GM12878 (cell line): ENCODE data around the gene EBP. TPM values are rescaled to one million over a fixed set of nuclear protein-coding genes. Genes with fewer than 3 reads are reported as not detected.
A peak's percentile ranks its signal among the peaks of the same experiment; 100 is the strongest.

Source experiments
- CEBPB ChIP-seq, 2 experiments: fragments of 150-350 bp in 1 of 2; IDR thresholded peaks; 2 replicates each; pipeline ENCODE4 v1.6.1; 2012 to 2014; ENCODE audit warnings: low read depth in 2 of 2, low read length in 2 of 2, borderline replicate concordance in 1 of 2, inconsistent platforms in 1 of 2
- HDAC2 ChIP-seq: fragments of 200-600 bp; sonication (generic); IDR thresholded peaks from 2 replicates; pipeline ENCODE4 v1.6.1; 2017
- MLLT1 ChIP-seq: fragments of 450-650 bp; IDR thresholded peaks from 2 replicates; pipeline ENCODE4 v1.6.1; 2016; ENCODE audit warnings: mild to moderate bottlenecking
- MTA3 ChIP-seq: IDR thresholded peaks from 2 replicates; pipeline ENCODE4 v1.6.1; 2012; ENCODE audit warnings: low read length, inconsistent platforms, borderline replicate concordance
- MYC ChIP-seq: IDR thresholded peaks from 2 replicates; pipeline ENCODE4 v1.6.1; 2011; ENCODE audit warnings: mild to moderate bottlenecking, low read length, moderate library complexity, inconsistent platforms; ENCODE audit not compliant: insufficient read depth, insufficient replicate concordance, insufficient read length, severe bottlenecking
- NFYB ChIP-seq: IDR thresholded peaks from 2 replicates; pipeline ENCODE4 v1.6.1; 2011; ENCODE audit warnings: low read depth, mild to moderate bottlenecking, low read length, improper control_type of control experiment, moderate library complexity; ENCODE audit not compliant: insufficient read depth
- NR2C2 ChIP-seq: IDR thresholded peaks from 2 replicates; pipeline ENCODE4 v1.6.1; 2011; ENCODE audit warnings: borderline replicate concordance, low read depth; ENCODE audit not compliant: control insufficient read depth, insufficient read length
- PML ChIP-seq: IDR thresholded peaks from 2 replicates; pipeline ENCODE4 v1.6.1; 2012; ENCODE audit warnings: low read length, inconsistent platforms
- RAD51 ChIP-seq: fragments of 450-650 bp; IDR thresholded peaks from 2 replicates; pipeline ENCODE4 v1.6.1; 2016; ENCODE audit warnings: moderate library complexity, mild to moderate bottlenecking, inconsistent platforms
- RELB ChIP-seq: fragments of 450-650 bp; IDR thresholded peaks from 2 replicates; pipeline ENCODE4 v1.6.1; 2017; ENCODE audit warnings: low read depth, mild to moderate bottlenecking, moderate library complexity
- SMAD5 ChIP-seq: IDR thresholded peaks from 2 replicates; pipeline ENCODE4 v1.6.1; 2016; ENCODE audit warnings: antibody characterized with exemption, low read depth
- USF2 ChIP-seq: IDR thresholded peaks from 2 replicates; pipeline ENCODE4 v1.6.1; 2011; ENCODE audit warnings: low read depth, low read length, improper control_type of control experiment, borderline replicate concordance
- YY1 ChIP-seq: IDR thresholded peaks from 2 replicates; pipeline ENCODE4 v1.6.1; 2011; ENCODE audit warnings: low read depth, mild to moderate bottlenecking, low read length
- ZBED1 ChIP-seq: IDR thresholded peaks from 2 replicates; pipeline ENCODE4 v1.6.1; 2016; ENCODE audit warnings: borderline replicate concordance
- polyA plus RNA-seq, 11 experiments: library from polyadenylated mRNA; depleted of rRNA in 4 of 11; unstranded in 6 of 11; stranded (reverse) in 5 of 11; fragments of >200 nt; fragmentation: Nextera tagmentation in 4 of 11; fragmentation: Illumina TruSeq in 1 of 11; extraction: Ambion mirVana in 4 of 11; extraction: Trizol in 1 of 11; gene quantifications; 1 replicate in 1 of 11; 2 replicates in 10 of 11; pipeline versions ENCODE4 v1.2.1 to v1.2.3, GENCODE V29; 2011 to 2016; ENCODE audit warnings: inconsistent platforms in 2 of 11, missing spikeins in 2 of 11, low read depth in 1 of 11
- total RNA-seq, 4 experiments: library from RNA; depleted of rRNA in 3 of 4; stranded (reverse); fragments of >200 nt in 3 of 4; fragmentation: Illumina TruSeq in 1 of 4; extraction: Trizol in 1 of 4; gene quantifications; 2 replicates each; pipeline versions ENCODE4 v1.2.1 to v1.2.3, GENCODE V29; 2013 to 2021
- TF ChIP-seq, protein P1 (sequence below): IDR thresholded peaks from 2 replicates; pipeline ENCODE4 v1.6.1; 2011; ENCODE audit warnings: mild to moderate bottlenecking, low read depth, low read length, moderate library complexity; ENCODE audit not compliant: insufficient replicate concordance
- TF ChIP-seq, protein P2 (sequence below): fragments of 450-650 bp; IDR thresholded peaks from 2 replicates; pipeline ENCODE4 v1.6.1; 2017; ENCODE audit warnings: mild to moderate bottlenecking, moderate library complexity
- TF ChIP-seq, protein P3 (sequence below): IDR thresholded peaks from 2 replicates; pipeline ENCODE4 v1.6.1; 2011; ENCODE audit warnings: borderline replicate concordance, low read depth, mild to moderate bottlenecking, moderate library complexity, mixed read lengths, low read length; ENCODE audit not compliant: insufficient read depth; ENCODE audit errors: extremely low read length

EBP gene
- total and polyA plus RNA-seq, 10 of the 15 experiments (the other 5 are each of a cell fraction or from before 2014, with no cell fraction given) = 125 to 628 (median 180) TPM

- TF ChIP-seq, protein P1, sequence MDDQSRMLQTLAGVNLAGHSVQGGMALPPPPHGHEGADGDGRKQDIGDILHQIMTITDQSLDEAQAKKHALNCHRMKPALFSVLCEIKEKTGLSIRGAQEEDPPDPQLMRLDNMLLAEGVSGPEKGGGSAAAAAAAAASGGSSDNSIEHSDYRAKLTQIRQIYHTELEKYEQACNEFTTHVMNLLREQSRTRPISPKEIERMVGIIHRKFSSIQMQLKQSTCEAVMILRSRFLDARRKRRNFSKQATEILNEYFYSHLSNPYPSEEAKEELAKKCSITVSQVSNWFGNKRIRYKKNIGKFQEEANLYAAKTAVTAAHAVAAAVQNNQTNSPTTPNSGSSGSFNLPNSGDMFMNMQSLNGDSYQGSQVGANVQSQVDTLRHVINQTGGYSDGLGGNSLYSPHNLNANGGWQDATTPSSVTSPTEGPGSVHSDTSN = peak; percentile 54
- peak; percentile 80 for TF ChIP-seq RAD51
- TF ChIP-seq, protein P2, sequence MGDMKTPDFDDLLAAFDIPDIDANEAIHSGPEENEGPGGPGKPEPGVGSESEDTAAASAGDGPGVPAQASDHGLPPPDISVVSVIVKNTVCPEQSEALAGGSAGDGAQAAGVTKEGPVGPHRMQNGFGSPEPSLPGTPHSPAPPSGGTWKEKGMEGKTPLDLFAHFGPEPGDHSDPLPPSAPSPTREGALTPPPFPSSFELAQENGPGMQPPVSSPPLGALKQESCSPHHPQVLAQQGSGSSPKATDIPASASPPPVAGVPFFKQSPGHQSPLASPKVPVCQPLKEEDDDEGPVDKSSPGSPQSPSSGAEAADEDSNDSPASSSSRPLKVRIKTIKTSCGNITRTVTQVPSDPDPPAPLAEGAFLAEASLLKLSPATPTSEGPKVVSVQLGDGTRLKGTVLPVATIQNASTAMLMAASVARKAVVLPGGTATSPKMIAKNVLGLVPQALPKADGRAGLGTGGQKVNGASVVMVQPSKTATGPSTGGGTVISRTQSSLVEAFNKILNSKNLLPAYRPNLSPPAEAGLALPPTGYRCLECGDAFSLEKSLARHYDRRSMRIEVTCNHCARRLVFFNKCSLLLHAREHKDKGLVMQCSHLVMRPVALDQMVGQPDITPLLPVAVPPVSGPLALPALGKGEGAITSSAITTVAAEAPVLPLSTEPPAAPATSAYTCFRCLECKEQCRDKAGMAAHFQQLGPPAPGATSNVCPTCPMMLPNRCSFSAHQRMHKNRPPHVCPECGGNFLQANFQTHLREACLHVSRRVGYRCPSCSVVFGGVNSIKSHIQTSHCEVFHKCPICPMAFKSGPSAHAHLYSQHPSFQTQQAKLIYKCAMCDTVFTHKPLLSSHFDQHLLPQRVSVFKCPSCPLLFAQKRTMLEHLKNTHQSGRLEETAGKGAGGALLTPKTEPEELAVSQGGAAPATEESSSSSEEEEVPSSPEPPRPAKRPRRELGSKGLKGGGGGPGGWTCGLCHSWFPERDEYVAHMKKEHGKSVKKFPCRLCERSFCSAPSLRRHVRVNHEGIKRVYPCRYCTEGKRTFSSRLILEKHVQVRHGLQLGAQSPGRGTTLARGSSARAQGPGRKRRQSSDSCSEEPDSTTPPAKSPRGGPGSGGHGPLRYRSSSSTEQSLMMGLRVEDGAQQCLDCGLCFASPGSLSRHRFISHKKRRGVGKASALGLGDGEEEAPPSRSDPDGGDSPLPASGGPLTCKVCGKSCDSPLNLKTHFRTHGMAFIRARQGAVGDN = 0 out of 2 replicates have a peak, but pooled peaks have one; percentile 22
- no peak for TF ChIP-seq ZBED1
- TF ChIP-seq MLLT1 = 0 out of 2 replicates have a peak, but pooled peaks have one; percentile 54
- no peak for TF ChIP-seq NR2C2
- peak; percentile 82 for TF ChIP-seq SMAD5
- TF ChIP-seq PML = peak; percentile 89
- peak; percentile 100 for TF ChIP-seq MYC
- TF ChIP-seq MTA3 = 0 out of 2 replicates have a peak, but pooled peaks have one; percentile 52
- TF ChIP-seq YY1 = peak; percentile 97
- TF ChIP-seq CEBPB (IDR thresholded peaks at IDR 0.05; ENCODE audit: borderline replicate concordance in 1 of 2, low read depth in 2 of 2, low read length in 2 of 2) = no peak
- TF ChIP-seq NFYB = peak; percentile 76
- TF ChIP-seq, protein P3, sequence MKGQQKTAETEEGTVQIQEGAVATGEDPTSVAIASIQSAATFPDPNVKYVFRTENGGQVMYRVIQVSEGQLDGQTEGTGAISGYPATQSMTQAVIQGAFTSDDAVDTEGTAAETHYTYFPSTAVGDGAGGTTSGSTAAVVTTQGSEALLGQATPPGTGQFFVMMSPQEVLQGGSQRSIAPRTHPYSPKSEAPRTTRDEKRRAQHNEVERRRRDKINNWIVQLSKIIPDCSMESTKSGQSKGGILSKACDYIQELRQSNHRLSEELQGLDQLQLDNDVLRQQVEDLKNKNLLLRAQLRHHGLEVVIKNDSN = peak; percentile 71
- TF ChIP-seq HDAC2 = no peak
- peak; percentile 27; the same call in 1 of the 2 replicates for TF ChIP-seq USF2
- peak; percentile 63 for TF ChIP-seq RELB
Measured at GRCh38 chrX:48574270-48575266, 53.0 kb downstream of the EBP start, which contains the start of gene RBM3 (continued).
